Lower lobe of right lung (tissue), 2 donors: ENCODE data around the gene SP1. TPM values are rescaled to one million over a fixed set of nuclear protein-coding genes. Genes with fewer than 3 reads are reported as not detected.
"Not testable (repeated sequence)": the region's sequence is repeated elsewhere in the genome, so short reads cannot be mapped to it uniquely, and the experiment has no call there.

Experiments used
- ATAC-seq, 2 donors: fragments of 200-7000 bp; cut with Tn5 transposase; one replicate each; pipeline ENCODE4 v1.9.1; 2020 to 2022; ENCODE audit warnings: mild to moderate bottlenecking in 2 of 2, moderate library complexity in 2 of 2
- DNase-seq: peaks from one replicate; pipeline ENCODE4 v3.0.0-alpha.2; 2020
- H3K27ac ChIP-seq: fragments of 200-600 bp; one replicate; pipeline ENCODE4 v1.8.0; 2022
- H3K27me3 ChIP-seq: fragments of 200-600 bp; one replicate; pipeline ENCODE4 v1.8.0; 2022; ENCODE audit warnings: low read depth
- H3K36me3 ChIP-seq: fragments of 200-600 bp; one replicate; pipeline ENCODE4 v1.8.0; 2022; ENCODE audit warnings: mild to moderate bottlenecking
- H3K4me1 ChIP-seq: fragments of 200-600 bp; one replicate; pipeline ENCODE4 v1.8.0; 2022
- H3K4me3 ChIP-seq: fragments of 200-600 bp; one replicate; pipeline ENCODE4 v1.8.0; 2022; ENCODE audit warnings: mild to moderate bottlenecking
- H3K9me3 ChIP-seq: fragments of 200-600 bp; one replicate; pipeline ENCODE4 v1.8.0; 2022
- CTCF ChIP-seq: fragments of 200-600 bp; IDR thresholded peaks from one replicate; pipeline ENCODE4 v1.8.0; 2022; ENCODE audit warnings: antibody characterized with exemption, mild to moderate bottlenecking
- intact Hi-C: fragments of 100-400 bp; cut with DNase I; formaldehyde crosslinking; loops from one replicate; pipeline ENCODE4 v1.11.0; 2022
- total RNA-seq: library from RNA; stranded (reverse); fragmentation: NEBNext Ultra II Directional; extraction: Animal tissue kit (Norgen Biotek cat#: 25700); gene quantifications from one replicate; pipeline ENCODE4 v1.2.1, GENCODE V29; 2021
- donor health status: DM: no; HTN: yes; CAD: no; lungs with severe emphysema.

The SP1 gene
- total RNA-seq, 1 donor from 2014 or later: 91.1 TPM

- Histone ChIP-seq H3K36me3 (no peaks in the 10 kb centered on the region), H3K27me3 (no peaks in the 10 kb centered on the region), H3K4me1 (peaks cover 14% of the 10 kb centered on the region), H3K4me3 (no peak overlapping the region), H3K27ac (no peak overlapping the region), H3K9me3 (no peaks in the 10 kb centered on the region)
- intact Hi-C loops: no loop called here
- DNase-seq (no peak), ATAC-seq (no peak)
- no peak for TF ChIP-seq CTCF
These were observed 32.1 kb upstream of the SP1 start for GRCh38 chr12:53347905-53348304.

GRCh38 chr12:53352331-53353256 is 27.4 kb upstream of the SP1 start:
- Histone ChIP-seq H3K27me3 (no peaks in the 10 kb centered on the region), H3K27ac (no peak overlapping the region), H3K9me3 (no peaks in the 10 kb centered on the region), H3K4me3 (no peak overlapping the region), H3K36me3 (no peaks in the 10 kb centered on the region), H3K4me1 (no peaks in the 10 kb centered on the region)
- intact Hi-C loops: loop anchor here (5.0 kb wide), 1 partner anchor 70 kb away; the partner anchor contains the start of gene AMHR2
- DNase-seq: peak; percentile 81
- TF ChIP-seq CTCF: peak; percentile 91
- ATAC-seq: peak; percentile 97 to 98

- intact Hi-C loops: loop anchor here (5.0 kb wide), 1 partner anchor 69 kb away; the partner anchor contains the start of gene AMHR2
- no peaks in the 10 kb centered on the region for H3K9me3 ChIP-seq
- H3K27me3 ChIP-seq: no peaks in the 10 kb centered on the region
- no peaks in the 10 kb centered on the region for H3K4me1 ChIP-seq
- no peak overlapping the region for H3K4me3 ChIP-seq
- no peak for TF ChIP-seq CTCF
- DNase-seq: no peak
- no peaks in the 10 kb centered on the region for H3K36me3 ChIP-seq
- ATAC-seq: peak; percentile 27 to 29
- no peak overlapping the region for H3K27ac ChIP-seq
These were observed 26.7 kb upstream of the SP1 start for GRCh38 chr12:53353257-53353655.

- no peaks in the 10 kb centered on the region for H3K4me1 ChIP-seq
- no peak overlapping the region for H3K4me3 ChIP-seq
- H3K27ac ChIP-seq: no peak overlapping the region
- TF ChIP-seq CTCF: no peak
- DNase-seq (no peak), ATAC-seq (no peak)
- no peaks in the 10 kb centered on the region for H3K9me3 ChIP-seq
- no peaks in the 10 kb centered on the region for H3K27me3 ChIP-seq
- intact Hi-C loops: no loop called here
- no peaks in the 10 kb centered on the region for H3K36me3 ChIP-seq
These were observed 24.9 kb upstream of the SP1 start for GRCh38 chr12:53355121-53355520.

GRCh38 chr12:53358836-53359419 is 21.0 kb upstream of the SP1 start:
- intact Hi-C loops: no loop called here
- DNase-seq: no peak
- H3K27me3 ChIP-seq: no peaks in the 10 kb centered on the region

GRCh38 chr12:53361638-53362037 is 18.3 kb upstream of the SP1 start:
- DNase-seq, H3K4me3 ChIP-seq, ATAC-seq, H3K36me3 ChIP-seq, H3K27ac ChIP-seq, intact Hi-C loops, H3K27me3 ChIP-seq, H3K9me3 ChIP-seq: not testable (repeated sequence)
- peaks cover 21% of the 10 kb centered on the region for H3K4me1 ChIP-seq

More at GRCh38 chr12:53358836-53359419, 21.0 kb upstream of the SP1 start:
- H3K9me3 ChIP-seq: no peaks in the 10 kb centered on the region
- no peak for ATAC-seq
- no peaks in the 10 kb centered on the region for H3K4me1 ChIP-seq
- H3K27ac ChIP-seq: no peak overlapping the region
- H3K36me3 ChIP-seq: no peaks in the 10 kb centered on the region
- no peak overlapping the region for H3K4me3 ChIP-seq
- TF ChIP-seq CTCF: no peak
